Spleen (tissue), 11 donors: ENCODE results near the gene CCNY. TPM values are rescaled to one million over a fixed set of nuclear protein-coding genes. Genes with fewer than 3 reads are reported as not detected.

Experiments
- DNase-seq: peaks from one replicate; pipeline ENCODE4 v3.0.0-alpha.2; 2020
- H3K27ac ChIP-seq, 8 donors: fragments of 200-600 bp; sonication (generic) in 7 of 8; 1 replicate in 4 of 8; 2 replicates in 4 of 8; pipeline versions ENCODE4 v1.5.0 to v1.8.0; 2016 to 2021; ENCODE audit warnings: inconsistent platforms in 4 of 8, mild to moderate bottlenecking in 4 of 8, moderate library complexity in 1 of 8
- H3K27me3 ChIP-seq, 7 donors: fragments of 200-600 bp; sonication (generic) in 6 of 7; replicated peaks in 1 of 7; 1 replicate in 4 of 7; 2 replicates in 3 of 7; pipeline versions ENCODE4 v1.5.0 to v1.8.0; 2016 to 2021; ENCODE audit warnings: inconsistent platforms in 3 of 7, mild to moderate bottlenecking in 1 of 7
- H3K36me3 ChIP-seq, 6 donors: fragments of 200-600 bp; sonication (generic) in 5 of 6; 1 replicate in 4 of 6; 2 replicates in 2 of 6; pipeline versions ENCODE4 v1.5.0 to v1.8.0; 2016 to 2021; ENCODE audit warnings: inconsistent platforms in 2 of 6
- H3K4me1 ChIP-seq, 6 donors: fragments of 200-600 bp; sonication (generic) in 5 of 6; 1 replicate in 3 of 6; 2 replicates in 3 of 6; pipeline versions ENCODE4 v1.5.0 to v1.8.0; 2016 to 2021; ENCODE audit warnings: inconsistent platforms in 3 of 6
- H3K4me3 ChIP-seq, 8 donors: fragments of 200-600 bp; sonication (generic) in 7 of 8; 1 replicate in 4 of 8; 2 replicates in 4 of 8; pipeline versions ENCODE4 v1.5.0 to v1.8.0; 2016 to 2021; ENCODE audit warnings: inconsistent platforms in 4 of 8, mild to moderate bottlenecking in 4 of 8, moderate library complexity in 2 of 8
- H3K9me3 ChIP-seq, 8 donors: fragments of 200-600 bp; sonication (generic) in 7 of 8; 1 replicate in 4 of 8; 2 replicates in 4 of 8; pipeline versions ENCODE4 v1.5.0 to v1.8.0; 2016 to 2021; ENCODE audit warnings: inconsistent platforms in 4 of 8
- CTCF ChIP-seq, 11 experiments: fragments of 200-600 bp in 7 of 11; fragments of 450-650 bp in 4 of 11; sonication (generic) in 4 of 11; IDR thresholded peaks in 8 of 11; conservative IDR thresholded peaks in 3 of 11; 1 replicate in 7 of 11; 2 replicates in 4 of 11; pipeline versions ENCODE4 v1.4.0 to v1.8.0; 2016 to 2021; ENCODE audit warnings: antibody characterized with exemption in 11 of 11, inconsistent platforms in 4 of 11, mild to moderate bottlenecking in 1 of 11
- POLR2A ChIP-seq, 3 donors: fragments of 450-650 bp; IDR thresholded peaks; one replicate each; pipeline ENCODE4 v1.5.1; 2017; ENCODE audit warnings: antibody characterized with exemption in 3 of 3, mild to moderate bottlenecking in 1 of 3
- POLR2AphosphoS5 ChIP-seq, 3 donors: sonication (generic); formaldehyde crosslinking; IDR thresholded peaks; one replicate each; pipeline ENCODE4 v1.5.1; 2017; ENCODE audit warnings: antibody characterized with exemption in 3 of 3
- WGBS, 5 donors: extraction: QIAGEN DNeasy Blood & Tissue Kit in 3 of 5; methylation state at CpG; one replicate each; pipeline versions ENCODE4 v1.1.5 to v1.1.7; 2013 to 2018; 5-methylcytosine and 5-hydroxymethylcytosine counted together
- intact Hi-C: fragments of 100-400 bp; cut with DNase I; formaldehyde crosslinking; loops from one replicate; pipeline ENCODE4 v1.15.0; 2023; ENCODE audit warnings: low total_unique reads
- polyA plus RNA-seq, 3 donors: library from polyadenylated mRNA; stranded (reverse); fragments of 200-250 nt; gene quantifications; one replicate each; pipeline ENCODE4 v1.2.1, GENCODE V29; 2013
- total RNA-seq, 7 donors: library from RNA; depleted of rRNA in 3 of 7; stranded (reverse); fragments of >200 nt in 3 of 7; fragmentation: NEBNext Ultra II Directional in 4 of 7; extraction: Animal tissue kit (Norgen Biotek cat#: 25700) in 4 of 7; gene quantifications; one replicate each; pipeline versions ENCODE4 v1.1.0 to v1.2.1, GENCODE V29; 2016 to 2021
- donor health status: healthy with polysubstance abuse.
- donor health status: DM: no; HTN: no; CAD: no; lungs with moderate emphysema.
- donor health status: DM: no; HTN: no; CAD: no.
- donor health status: Bipolar disorder and iron deficiency.
- donor health status: healthy.
- donor health status: DM: no; HTN: no; CAD: no.
- donor health status: DM: yes; HTN: yes; CAD: no.

Gene CCNY
- total and polyA plus RNA-seq, 10 donors, result 21.1 to 83.1 (median 52.1) TPM

GRCh38 chr10:35384265-35384868 lies 48.1 kb downstream of the CCNY start:
- no peaks in the 10 kb centered on the region for H3K36me3 ChIP-seq
- no peak overlapping the region for H3K27ac ChIP-seq
- WGBS, 5 donors, result 82 to 89% (median 85%) methylated on average over 10 of the region's 10 CpGs
- H3K4me1 ChIP-seq, result peaks cover 7 to 65% (median 26%) of the 10 kb centered on the region in 6 donors
- peaks cover 0 to 9% (median 6%) of the 10 kb centered on the region in 8 donors for H3K9me3 ChIP-seq
- TF ChIP-seq POLR2AphosphoS5 (IDR thresholded peaks at IDR 0.05) (no peak), POLR2A (IDR thresholded peaks at IDR 0.05) (no peak), CTCF (IDR thresholded peaks at IDR 0.05 in 8 of 11, conservative IDR thresholded peaks at IDR 0.05 in 3 of 11) (no peak)
- intact Hi-C loops, result no loop called here
- H3K27me3 ChIP-seq, result no peaks in the 10 kb centered on the region
- no peak overlapping the region for H3K4me3 ChIP-seq
- no peak for DNase-seq

GRCh38 chr10:35386594-35387174 lies 50.4 kb downstream of the CCNY start:
- H3K36me3 ChIP-seq, result no peaks in the 10 kb centered on the region
- intact Hi-C loops, result no loop called here
- H3K27me3 ChIP-seq, result no peaks in the 10 kb centered on the region
- H3K4me3 ChIP-seq, result no peak overlapping the region
- H3K27ac ChIP-seq, result no peak overlapping the region
- peaks cover 2 to 32% (median 28%) of the 10 kb centered on the region in 8 donors for H3K9me3 ChIP-seq
- DNase-seq, result no peak
- peaks cover 0 to 45% (median 12%) of the 10 kb centered on the region in 6 donors for H3K4me1 ChIP-seq
- no peak for TF ChIP-seq POLR2A (IDR thresholded peaks at IDR 0.05)
- WGBS, 5 donors, result 61 to 70% (median 63%) methylated on average over 5 of the region's 5 CpGs

- Histone ChIP-seq H3K9me3 (peaks cover 2 to 33% (median 28%) of the 10 kb centered on the region in 8 donors), H3K27ac (no peak overlapping the region), H3K4me1 (peaks cover 0 to 53% (median 15%) of the 10 kb centered on the region in 6 donors), H3K4me3 (no peak overlapping the region), H3K27me3 (no peaks in the 10 kb centered on the region), H3K36me3 (no peaks in the 10 kb centered on the region)
- intact Hi-C loops, result no loop called here
- TF ChIP-seq POLR2A (IDR thresholded peaks at IDR 0.05), result no peak
- no peak for TF ChIP-seq POLR2AphosphoS5 (IDR thresholded peaks at IDR 0.05)
- no peak for TF ChIP-seq CTCF (IDR thresholded peaks at IDR 0.05 in 8 of 11, conservative IDR thresholded peaks at IDR 0.05 in 3 of 11)
- 68 to 84% (median 79%) methylated on average over 2 of the region's 2 CpGs for WGBS, 5 donors
- DNase-seq, result no peak
Measured at GRCh38 chr10:35387768-35388167, 51.5 kb downstream of the CCNY start.

- Histone ChIP-seq H3K4me1 (peaks cover 0 to 57% (median 17%) of the 10 kb centered on the region in 6 donors), H3K27ac (no peak overlapping the region), H3K9me3 (peaks cover 2 to 33% (median 28%) of the 10 kb centered on the region in 8 donors), H3K4me3 (no peak overlapping the region), H3K27me3 (no peaks in the 10 kb centered on the region), H3K36me3 (no peaks in the 10 kb centered on the region)
- no peak for DNase-seq
- intact Hi-C loops, result no loop called here
- TF ChIP-seq POLR2AphosphoS5 (IDR thresholded peaks at IDR 0.05), result no peak
Measured at GRCh38 chr10:35388197-35388596, 51.9 kb downstream of the CCNY start.

GRCh38 chr10:35388682-35389081 lies 52.4 kb downstream of the CCNY start:
- Histone ChIP-seq H3K4me1 (peaks cover 0 to 58% (median 20%) of the 10 kb centered on the region in 6 donors), H3K36me3 (no peaks in the 10 kb centered on the region), H3K4me3 (no peak overlapping the region), H3K27ac (no peak overlapping the region), H3K27me3 (no peaks in the 10 kb centered on the region), H3K9me3 (peaks cover 2 to 33% (median 28%) of the 10 kb centered on the region in 8 donors)
- TF ChIP-seq POLR2A (IDR thresholded peaks at IDR 0.05) (no peak), CTCF (IDR thresholded peaks at IDR 0.05 in 8 of 11, conservative IDR thresholded peaks at IDR 0.05 in 3 of 11) (no peak), POLR2AphosphoS5 (IDR thresholded peaks at IDR 0.05) (no peak)
- intact Hi-C loops, result no loop called here
- 95 to 100% (median 97%) methylated on average over 1 of the region's 1 CpG for WGBS, 5 donors
- no peak for DNase-seq
